Measurements from ENCODE around the gene HMSD.

HMSD gene

GRCh38 chr18:63969942-63970808 lies 21.1 kb downstream of the HMSD start, which contains the start of gene SERPINB8:
TSS of gene SERPINB8 (plus strand) at chr18:63970081. CDS start at chr18:63978309, 8,228 bp downstream.
- Histone ChIP-seq H3K79me1 (replicated peaks; ENCODE audit: low read length, poor library complexity, severe bottlenecking) (peaks cover 6% of the 10 kb centered on the region), H4K8ac (ENCODE audit: low read length) (peak within 1 kb of the TSS; percentile 91), H2BK5ac (ENCODE audit: low read depth, low read length, poor library complexity, severe bottlenecking) (peak within 1 kb of the TSS; percentile 57), H3K4ac (ENCODE audit: low read depth in 1 of 2, low read length in 2 of 2) (peak within 1 kb of the TSS; percentile 85 to 96), H3K18ac (ENCODE audit: low read depth in 1 of 2, low read length in 2 of 2) (peak within 1 kb of the TSS; percentile 89 to 99), H3K23ac (ENCODE audit: low read length in 2 of 2) (no peak within 1 kb of the TSS), H3K4me2 (ENCODE audit: low read length, poor library complexity, severe bottlenecking) (peak within 1 kb of the TSS; percentile 81), H3K36me3 (ENCODE audit: control insufficient read depth in 1 of 2, insufficient read depth in 2 of 2, low read depth in 1 of 2, low read length in 2 of 2) (no peaks in the 10 kb centered on the region), H2AFZ (ENCODE audit: low read depth, low read length) (peak within 1 kb of the TSS; percentile 100), H3K9me3 (ENCODE audit: control insufficient read depth, low read length) (no peaks in the 10 kb centered on the region), H3K27me3 (ENCODE audit: control insufficient read depth in 1 of 2, insufficient read depth in 1 of 2, low read length in 2 of 2) (no peaks in the 10 kb centered on the region), H3K4me1 (ENCODE audit: control insufficient read depth, insufficient read depth, low read depth, low read length) (peaks cover 3% of the 10 kb centered on the region), H2BK120ac (ENCODE audit: low read depth, low read length) (peak within 1 kb of the TSS; percentile 69), H3K27ac (ENCODE audit: low read length, poor library complexity, severe bottlenecking) (peak within 1 kb of the TSS; percentile 91), H4K91ac (ENCODE audit: low read length) (peak within 1 kb of the TSS; percentile 77), H2BK12ac (ENCODE audit: low read length in 2 of 2) (peak within 1 kb of the TSS in 1 of 2 experiments; percentile 57), H3K9ac (ENCODE audit: low read length) (peak within 1 kb of the TSS; percentile 92), H2BK15ac (ENCODE audit: low read depth, poor library complexity, severe bottlenecking) (peak within 1 kb of the TSS; percentile 88), H3K14ac (ENCODE audit: low read length in 2 of 2) (peak within 1 kb of the TSS in 1 of 2 experiments; percentile 99), H3K4me3 (ENCODE audit: insufficient read depth in 1 of 2, low read depth in 1 of 2, low read length in 2 of 2) (peak within 1 kb of the TSS; percentile 76 to 85), H2AK5ac (ENCODE audit: low read length, severe bottlenecking) (peak within 1 kb of the TSS; percentile 9)
- 1% methylated on average over 47 of the region's 62 CpGs for WGBS
- peak; percentile 97 for DNase-seq

GRCh38 chr18:63970809-63971205 lies 21.7 kb downstream of the HMSD start:
- Histone ChIP-seq H4K8ac (ENCODE audit: low read length) (peak overlapping the region; percentile 91), H4K91ac (ENCODE audit: low read length) (peak overlapping the region; percentile 60), H3K9ac (ENCODE audit: low read length) (peak overlapping the region; percentile 92), H3K27me3 (ENCODE audit: control insufficient read depth in 1 of 2, insufficient read depth in 1 of 2, low read length in 2 of 2) (no peaks in the 10 kb centered on the region), H3K14ac (ENCODE audit: low read length in 2 of 2) (peak overlapping the region in 1 of 2 experiments; percentile 35), H3K9me3 (ENCODE audit: control insufficient read depth, low read length) (no peaks in the 10 kb centered on the region), H2BK5ac (ENCODE audit: low read depth, low read length, poor library complexity, severe bottlenecking) (no peak overlapping the region), H3K4ac (ENCODE audit: low read depth in 1 of 2, low read length in 2 of 2) (peak overlapping the region; percentile 71 to 85), H2AK5ac (ENCODE audit: low read length, severe bottlenecking) (no peak overlapping the region), H3K23ac (ENCODE audit: low read length in 2 of 2) (no peak overlapping the region), H3K4me1 (ENCODE audit: control insufficient read depth, insufficient read depth, low read depth, low read length) (peaks cover 3% of the 10 kb centered on the region), H2BK120ac (ENCODE audit: low read depth, low read length) (peak overlapping the region; percentile 56), H3K36me3 (ENCODE audit: control insufficient read depth in 1 of 2, insufficient read depth in 2 of 2, low read depth in 1 of 2, low read length in 2 of 2) (no peaks in the 10 kb centered on the region), H3K4me2 (ENCODE audit: low read length, poor library complexity, severe bottlenecking) (peak overlapping the region; percentile 81), H2AFZ (ENCODE audit: low read depth, low read length) (peak overlapping the region; percentile 29), H3K4me3 (ENCODE audit: insufficient read depth in 1 of 2, low read depth in 1 of 2, low read length in 2 of 2) (peak overlapping the region; percentile 50 to 85), H3K27ac (ENCODE audit: low read length, poor library complexity, severe bottlenecking) (peak overlapping the region; percentile 91), H2BK12ac (ENCODE audit: low read length in 2 of 2) (peak overlapping the region in 1 of 2 experiments; percentile 57), H2BK15ac (ENCODE audit: low read depth, poor library complexity, severe bottlenecking) (peak overlapping the region; percentile 88), H3K18ac (ENCODE audit: low read depth in 1 of 2, low read length in 2 of 2) (peak overlapping the region; percentile 60 to 93), H3K79me1 (replicated peaks; ENCODE audit: low read length, poor library complexity, severe bottlenecking) (peaks cover 8% of the 10 kb centered on the region)
- WGBS: 15% methylated on average over 18 of the region's 18 CpGs
- peak; percentile 72 for DNase-seq

GRCh38 chr18:63971320-63972001 lies 22.4 kb downstream of the HMSD start:
- peak overlapping the region; percentile 91 for H3K27ac ChIP-seq (ENCODE audit: low read length, poor library complexity, severe bottlenecking)
- peak overlapping the region; percentile 15 to 26 for H3K4ac ChIP-seq (ENCODE audit: low read depth in 1 of 2, low read length in 2 of 2)
- H3K23ac ChIP-seq (ENCODE audit: low read length in 2 of 2): no peak overlapping the region
- peak overlapping the region; percentile 26 for H2BK15ac ChIP-seq (ENCODE audit: low read depth, poor library complexity, severe bottlenecking)
- H3K14ac ChIP-seq (ENCODE audit: low read length in 2 of 2): no peak overlapping the region
- no peak overlapping the region for H2AFZ ChIP-seq (ENCODE audit: low read depth, low read length)
- peak overlapping the region; percentile 4 for H2AK5ac ChIP-seq (ENCODE audit: low read length, severe bottlenecking)
- H3K4me1 ChIP-seq (ENCODE audit: control insufficient read depth, insufficient read depth, low read depth, low read length): peaks cover 3% of the 10 kb centered on the region
- peak overlapping the region in 1 of 2 experiments; percentile 60 for H3K18ac ChIP-seq (ENCODE audit: low read depth in 1 of 2, low read length in 2 of 2)
- H2BK5ac ChIP-seq (ENCODE audit: low read depth, low read length, poor library complexity, severe bottlenecking): no peak overlapping the region
- no peak for DNase-seq
- no peak overlapping the region for H2BK12ac ChIP-seq (ENCODE audit: low read length in 2 of 2)
- peak overlapping the region; percentile 91 for H4K8ac ChIP-seq (ENCODE audit: low read length)
- peak overlapping the region; percentile 92 for H3K9ac ChIP-seq (ENCODE audit: low read length)
- peak overlapping the region in 1 of 2 experiments; percentile 85 for H3K4me3 ChIP-seq (ENCODE audit: insufficient read depth in 1 of 2, low read depth in 1 of 2, low read length in 2 of 2)
- 83% methylated on average over 11 of the region's 13 CpGs for WGBS
- H3K36me3 ChIP-seq (ENCODE audit: control insufficient read depth in 1 of 2, insufficient read depth in 2 of 2, low read depth in 1 of 2, low read length in 2 of 2): no peaks in the 10 kb centered on the region
- no peaks in the 10 kb centered on the region for H3K27me3 ChIP-seq (ENCODE audit: control insufficient read depth in 1 of 2, insufficient read depth in 1 of 2, low read length in 2 of 2)
- no peak overlapping the region for H2BK120ac ChIP-seq (ENCODE audit: low read depth, low read length)
- no peaks in the 10 kb centered on the region for H3K9me3 ChIP-seq (ENCODE audit: control insufficient read depth, low read length)
- H4K91ac ChIP-seq (ENCODE audit: low read length): peak overlapping the region; percentile 6
- H3K4me2 ChIP-seq (ENCODE audit: low read length, poor library complexity, severe bottlenecking): peak overlapping the region; percentile 81
- H3K79me1 ChIP-seq (replicated peaks; ENCODE audit: low read length, poor library complexity, severe bottlenecking): peaks cover 8% of the 10 kb centered on the region

- H3K27me3 ChIP-seq (ENCODE audit: control insufficient read depth in 1 of 2, insufficient read depth in 1 of 2, low read length in 2 of 2): no peaks in the 10 kb centered on the region
- no peaks in the 10 kb centered on the region for H3K36me3 ChIP-seq (ENCODE audit: control insufficient read depth in 1 of 2, insufficient read depth in 2 of 2, low read depth in 1 of 2, low read length in 2 of 2)
- no peak overlapping the region for H3K23ac ChIP-seq (ENCODE audit: low read length in 2 of 2)
- no peak overlapping the region for H3K27ac ChIP-seq (ENCODE audit: low read length, poor library complexity, severe bottlenecking)
- H3K4ac ChIP-seq (ENCODE audit: low read depth in 1 of 2, low read length in 2 of 2): no peak overlapping the region
- H3K18ac ChIP-seq (ENCODE audit: low read depth in 1 of 2, low read length in 2 of 2): no peak overlapping the region
- no peak overlapping the region for H3K14ac ChIP-seq (ENCODE audit: low read length in 2 of 2)
- DNase-seq: no peak
- no peak overlapping the region for H4K91ac ChIP-seq (ENCODE audit: low read length)
- no peak overlapping the region for H2AK5ac ChIP-seq (ENCODE audit: low read length, severe bottlenecking)
- H2BK12ac ChIP-seq (ENCODE audit: low read length in 2 of 2): no peak overlapping the region
- peaks cover 8% of the 10 kb centered on the region for H3K79me1 ChIP-seq (replicated peaks; ENCODE audit: low read length, poor library complexity, severe bottlenecking)
- 99% methylated on average over 3 of the region's 5 CpGs for WGBS
- H2AFZ ChIP-seq (ENCODE audit: low read depth, low read length): no peak overlapping the region
- H3K4me2 ChIP-seq (ENCODE audit: low read length, poor library complexity, severe bottlenecking): no peak overlapping the region
- H3K4me3 ChIP-seq (ENCODE audit: insufficient read depth in 1 of 2, low read depth in 1 of 2, low read length in 2 of 2): no peak overlapping the region
- H3K9me3 ChIP-seq (ENCODE audit: control insufficient read depth, low read length): no peaks in the 10 kb centered on the region
- H4K8ac ChIP-seq (ENCODE audit: low read length): no peak overlapping the region
- H2BK120ac ChIP-seq (ENCODE audit: low read depth, low read length): no peak overlapping the region
- H2BK15ac ChIP-seq (ENCODE audit: low read depth, poor library complexity, severe bottlenecking): no peak overlapping the region
- H3K9ac ChIP-seq (ENCODE audit: low read length): no peak overlapping the region
- H2BK5ac ChIP-seq (ENCODE audit: low read depth, low read length, poor library complexity, severe bottlenecking): no peak overlapping the region
- peaks cover 3% of the 10 kb centered on the region for H3K4me1 ChIP-seq (ENCODE audit: control insufficient read depth, insufficient read depth, low read depth, low read length)
Observed at GRCh38 chr18:63972002-63972376, 22.9 kb downstream of the HMSD start.
